Activated naive CD4-positive, alpha-beta T cell treated with anti-CD3 and anti-CD28 coated beads, Interleukin-2, amount 10 ng/mL, durations not matched to agents 7 days and 5 days (primary cell): ENCODE data around the gene ZFP36L2.

Source experiments
- CTCF ChIA-PET: fragments of 350-600 bp; sonication (Branson Sonifier 250); formaldehyde crosslinking; loops from one replicate; lab custom pipeline; 2021; ENCODE audit warnings: antibody characterized with exemption; lab: Charles Lee
- DNase-seq: peaks from one replicate; pipeline ENCODE4 v3.0.0-alpha.2; 2020
- H3K27ac Mint-ChIP-seq: one replicate; pipeline ENCODE4 v1.8.0; 2021; ENCODE audit warnings: mild to moderate bottlenecking, moderate library complexity, mixed read lengths
- H3K27me3 Mint-ChIP-seq: one replicate; pipeline ENCODE4 v1.8.0; 2021; ENCODE audit warnings: mild to moderate bottlenecking, mixed read lengths
- H3K36me3 Mint-ChIP-seq: one replicate; pipeline ENCODE4 v1.8.0; 2021; ENCODE audit warnings: mixed read lengths
- H3K4me1 Mint-ChIP-seq: one replicate; pipeline ENCODE4 v1.8.0; 2021; ENCODE audit warnings: mixed read lengths
- H3K4me3 Mint-ChIP-seq: one replicate; pipeline ENCODE4 v1.8.0; 2021; ENCODE audit warnings: mild to moderate bottlenecking, moderate library complexity, mixed read lengths
- H3K9me3 Mint-ChIP-seq: one replicate; pipeline ENCODE4 v1.8.0; 2021; ENCODE audit warnings: mixed read lengths

ZFP36L2 gene

GRCh38 chr2:43188561-43189386 is 37.6 kb downstream of the ZFP36L2 start:
- Mint-ChIP-seq H3K4me3 (no peak overlapping the region), H3K36me3 (peaks cover 9% of the 10 kb centered on the region), H3K9me3 (no peaks in the 10 kb centered on the region), H3K27ac (no peak overlapping the region), H3K27me3 (peaks cover 6% of the 10 kb centered on the region), H3K4me1 (peaks cover 79% of the 10 kb centered on the region)
- DNase-seq = no peak
- CTCF ChIA-PET = interaction anchor here (0.8 to 0.9 kb wide), 2 partner anchors 29 to 36 kb away, joined by 3 read pairs; no protein-coding TSS in a partner anchor

- H3K4me3 Mint-ChIP-seq = no peak overlapping the region
- H3K36me3 Mint-ChIP-seq = peaks cover 3% of the 10 kb centered on the region
- H3K4me1 Mint-ChIP-seq = peaks cover 63% of the 10 kb centered on the region
- H3K9me3 Mint-ChIP-seq = no peaks in the 10 kb centered on the region
- CTCF ChIA-PET = interaction anchor here (1.0 kb wide), 1 partner anchor 15 kb away, joined by 3 read pairs; no protein-coding TSS in a partner anchor
- no peak overlapping the region for H3K27ac Mint-ChIP-seq
- H3K27me3 Mint-ChIP-seq = peaks cover 6% of the 10 kb centered on the region
- DNase-seq = no peak
Measured at GRCh38 chr2:43186679-43187374, 39.6 kb downstream of the ZFP36L2 start.

GRCh38 chr2:43186321-43186678 is 40.1 kb downstream of the ZFP36L2 start:
- Mint-ChIP-seq H3K9me3 (no peaks in the 10 kb centered on the region), H3K4me1 (peaks cover 61% of the 10 kb centered on the region), H3K4me3 (no peak overlapping the region), H3K27me3 (peaks cover 6% of the 10 kb centered on the region), H3K27ac (no peak overlapping the region), H3K36me3 (peaks cover 3% of the 10 kb centered on the region)
- DNase-seq = no peak
- CTCF ChIA-PET = no interaction called here

DNA sequence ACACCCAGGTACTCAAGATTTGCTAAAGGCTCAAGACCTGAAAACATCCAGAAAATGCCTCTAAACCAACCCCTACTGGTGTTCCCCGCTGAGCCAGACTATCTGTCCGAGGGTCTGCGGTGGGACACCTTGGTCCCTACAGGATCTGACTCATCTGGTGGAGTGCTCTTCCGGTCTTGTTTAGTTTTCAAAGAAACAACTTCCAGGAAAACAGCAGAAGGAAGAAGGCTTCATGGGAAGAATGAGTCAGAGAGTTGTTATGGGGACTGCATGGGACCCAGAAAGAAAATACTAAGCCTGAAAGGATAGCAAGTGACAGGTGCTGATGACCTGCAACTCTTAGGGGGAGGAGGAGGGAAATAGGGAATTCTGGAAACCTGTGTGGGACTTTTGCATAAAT is 41.3 kb downstream of the ZFP36L2 start:
- CTCF ChIA-PET = interaction anchor here (1.0 kb wide), 1 partner anchor 28 kb away, joined by 3 read pairs; no protein-coding TSS in a partner anchor
- Mint-ChIP-seq H3K4me3 (peak overlapping the region; percentile 7), H3K27ac (peak overlapping the region; percentile 89), H3K9me3 (no peaks in the 10 kb centered on the region), H3K27me3 (peaks cover 4% of the 10 kb centered on the region), H3K4me1 (peaks cover 71% of the 10 kb centered on the region), H3K36me3 (peaks cover 3% of the 10 kb centered on the region)
- DNase-seq = no peak

GRCh38 chr2:43184339-43184895 is 42.0 kb downstream of the ZFP36L2 start:
- H3K27me3 Mint-ChIP-seq = peaks cover 4% of the 10 kb centered on the region
- peaks cover 72% of the 10 kb centered on the region for H3K4me1 Mint-ChIP-seq
- no peak overlapping the region for H3K4me3 Mint-ChIP-seq
- CTCF ChIA-PET = interaction anchor here (1.0 kb wide), 1 partner anchor 29 kb away, joined by 3 read pairs; no protein-coding TSS in a partner anchor
- peaks cover 3% of the 10 kb centered on the region for H3K36me3 Mint-ChIP-seq
- no peaks in the 10 kb centered on the region for H3K9me3 Mint-ChIP-seq
- peak overlapping the region; percentile 89 for H3K27ac Mint-ChIP-seq
- peak; percentile 65 for DNase-seq

DNA sequence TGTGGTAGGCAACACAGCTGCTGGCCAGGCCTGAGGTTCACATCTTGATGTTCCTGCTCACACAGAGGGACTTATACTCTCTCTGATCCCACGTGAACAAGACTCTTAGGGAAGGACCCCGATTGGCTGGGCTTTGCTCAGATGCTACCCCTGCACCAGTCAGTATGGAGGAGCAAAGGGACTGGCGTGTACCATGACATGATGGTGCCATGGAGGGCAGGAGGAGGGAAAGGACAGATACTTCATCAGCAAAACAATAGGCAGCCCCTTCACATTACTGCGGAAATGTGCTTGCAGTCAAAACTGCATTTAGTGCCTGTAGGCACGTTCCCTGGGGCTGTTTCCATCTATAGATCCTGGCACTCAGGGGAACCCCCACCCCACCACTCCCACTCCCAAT is 42.7 kb downstream of the ZFP36L2 start:
- H3K36me3 Mint-ChIP-seq = peaks cover 3% of the 10 kb centered on the region
- DNase-seq = no peak
- H3K9me3 Mint-ChIP-seq = no peaks in the 10 kb centered on the region
- H3K27me3 Mint-ChIP-seq = peaks cover 4% of the 10 kb centered on the region
- peaks cover 73% of the 10 kb centered on the region for H3K4me1 Mint-ChIP-seq
- H3K4me3 Mint-ChIP-seq = no peak overlapping the region
- CTCF ChIA-PET = no interaction called here
- no peak overlapping the region for H3K27ac Mint-ChIP-seq

- Mint-ChIP-seq H3K36me3 (peaks cover 3% of the 10 kb centered on the region), H3K9me3 (no peaks in the 10 kb centered on the region), H3K27ac (no peak overlapping the region), H3K4me3 (no peak overlapping the region), H3K27me3 (peaks cover 4% of the 10 kb centered on the region), H3K4me1 (peaks cover 76% of the 10 kb centered on the region)
- CTCF ChIA-PET = interaction anchor here (1.0 to 2.1 kb wide), 4 partner anchors 10 to 52 kb away, joined by 3 to 11 read pairs (median 4); no protein-coding TSS in a partner anchor
- DNase-seq = no peak
Measured at GRCh38 chr2:43180897-43181296, 45.5 kb downstream of the ZFP36L2 start.

- Mint-ChIP-seq H3K4me3 (no peak overlapping the region), H3K9me3 (no peaks in the 10 kb centered on the region), H3K27ac (no peak overlapping the region), H3K27me3 (peaks cover 4% of the 10 kb centered on the region), H3K36me3 (peaks cover 2% of the 10 kb centered on the region), H3K4me1 (peaks cover 76% of the 10 kb centered on the region)
- no peak for DNase-seq
- CTCF ChIA-PET = interaction anchor here (1.0 to 2.1 kb wide), 6 partner anchors 9 to 206 kb away, joined by 3 to 11 read pairs (median 4); no protein-coding TSS in a partner anchor
Measured at GRCh38 chr2:43179942-43180341, 46.5 kb downstream of the ZFP36L2 start.

- H3K9me3 Mint-ChIP-seq = no peaks in the 10 kb centered on the region
- H3K27me3 Mint-ChIP-seq = no peaks in the 10 kb centered on the region
- DNase-seq = peak; percentile 61
- H3K4me3 Mint-ChIP-seq = peak overlapping the region; percentile 28
- peaks cover 76% of the 10 kb centered on the region for H3K4me1 Mint-ChIP-seq
- H3K27ac Mint-ChIP-seq = peak overlapping the region; percentile 95
- H3K36me3 Mint-ChIP-seq = no peaks in the 10 kb centered on the region
- CTCF ChIA-PET = interaction anchor here (0.9 to 2.2 kb wide), 9 partner anchors 9 to 205 kb away, joined by 3 to 8 read pairs (median 4); no protein-coding TSS in a partner anchor
Measured at GRCh38 chr2:43178602-43179542, 47.5 kb downstream of the ZFP36L2 start.

DNA sequence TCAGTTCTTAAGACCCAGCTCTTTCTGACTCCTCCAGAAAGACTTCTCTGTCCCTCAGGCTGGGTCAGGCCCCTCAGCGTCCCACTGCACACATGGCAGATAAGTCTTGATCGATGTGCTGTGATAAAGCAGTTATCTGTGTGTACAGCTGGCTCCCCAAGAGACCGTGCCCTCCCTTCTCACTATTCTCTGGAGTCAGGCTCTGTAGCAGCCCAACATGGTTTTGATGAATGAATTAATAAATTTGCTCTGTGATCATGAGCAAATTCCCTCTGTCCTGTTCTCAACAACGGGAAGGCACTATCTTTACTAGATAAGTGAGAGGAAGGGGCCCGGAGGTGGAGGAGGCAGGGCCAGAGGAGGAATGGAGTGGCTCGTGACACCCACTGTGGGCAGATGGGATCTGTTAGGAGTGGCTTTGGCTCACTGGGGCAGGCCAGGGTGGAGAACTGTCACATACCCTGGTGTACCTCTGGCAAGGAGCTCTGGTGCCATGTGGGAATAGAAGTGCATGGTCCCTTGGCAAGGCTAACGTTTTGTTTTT is 48.3 kb downstream of the ZFP36L2 start:
- Mint-ChIP-seq H3K4me1 (peaks cover 79% of the 10 kb centered on the region), H3K4me3 (no peak overlapping the region), H3K27me3 (no peaks in the 10 kb centered on the region), H3K9me3 (no peaks in the 10 kb centered on the region), H3K27ac (peak overlapping the region; percentile 95), H3K36me3 (no peaks in the 10 kb centered on the region)
- CTCF ChIA-PET = interaction anchor here (0.7 to 2.2 kb wide), 8 partner anchors 8 to 45 kb away, joined by 3 to 8 read pairs (median 4); no protein-coding TSS in a partner anchor
- no peak for DNase-seq

DNA sequence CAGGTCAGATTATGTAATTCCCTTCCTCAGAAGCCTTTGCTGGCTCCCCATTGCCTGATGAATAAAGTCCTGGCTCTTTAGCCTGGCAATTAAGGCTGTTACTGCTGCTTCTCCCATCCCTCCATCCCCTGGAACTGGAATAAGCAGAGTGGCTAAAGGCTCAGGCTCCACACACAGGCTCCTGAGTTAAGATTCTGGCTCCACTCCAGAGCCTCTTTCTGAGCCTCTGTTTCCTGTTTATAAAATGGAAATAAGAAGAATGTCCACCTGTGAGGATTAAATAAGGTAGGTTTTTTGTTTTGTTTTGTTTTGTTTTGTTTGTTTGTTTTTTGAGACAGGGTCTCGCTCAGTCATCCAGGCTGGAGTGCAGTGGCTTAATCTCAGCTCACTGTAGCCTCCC is 50.0 kb downstream of the ZFP36L2 start:
- Mint-ChIP-seq H3K9me3 (no peaks in the 10 kb centered on the region), H3K4me1 (peaks cover 89% of the 10 kb centered on the region), H3K36me3 (no peaks in the 10 kb centered on the region), H3K27me3 (no peaks in the 10 kb centered on the region), H3K27ac (peak overlapping the region; percentile 94), H3K4me3 (no peak overlapping the region)
- CTCF ChIA-PET = interaction anchor here (1.9 to 2.4 kb wide), 3 partner anchors 43 to 45 kb away, joined by 5 to 12 read pairs (median 8); no protein-coding TSS in a partner anchor
- no peak for DNase-seq

GRCh38 chr2:43175876-43176275 is 50.5 kb downstream of the ZFP36L2 start:
- CTCF ChIA-PET = interaction anchor here (1.3 to 2.4 kb wide), 3 partner anchors 25 to 53 kb away, joined by 4 to 12 read pairs (median 6); no protein-coding TSS in a partner anchor
- peak; percentile 38 for DNase-seq
- Mint-ChIP-seq H3K9me3 (no peaks in the 10 kb centered on the region), H3K36me3 (peaks cover 2% of the 10 kb centered on the region), H3K27ac (peak overlapping the region; percentile 94), H3K27me3 (no peaks in the 10 kb centered on the region), H3K4me1 (peaks cover 89% of the 10 kb centered on the region), H3K4me3 (no peak overlapping the region)
